SK-N-SH (cell line): ENCODE data around the gene DNAJB8. TPM values are rescaled to one million over a fixed set of nuclear protein-coding genes. Genes with fewer than 3 reads are reported as not detected.

Experiments used
- CTCF ChIA-PET: fragments of 300-600, 350-600 bp; formaldehyde crosslinking; extraction: SDS; loops from one replicate; lab custom pipeline; 2021; lab: Yijun Ruan, JAX
- POLR2A ChIA-PET: fragments of 350-600 bp; sonication (Branson Sonifier 250); formaldehyde crosslinking; extraction: SDS; loops from one replicate; lab custom pipeline; 2020; ENCODE audit warnings: antibody characterized with exemption, inconsistent platforms; lab: Yijun Ruan, JAX
- DNase-seq: peaks from one replicate; pipeline ENCODE4 v3.0.0; 2012
- H2AFZ ChIP-seq: fragments of 200-600 bp; sonication (generic); 2 replicates; pipeline ENCODE4 v1.8.1; 2016; ENCODE audit warnings: antibody characterized with exemption, mild to moderate bottlenecking, low read depth
- H3F3A ChIP-seq: fragments of 200-600 bp; sonication (generic); replicated peaks from 2 replicates; pipeline ENCODE3; 2016; ENCODE audit warnings: antibody characterized with exemption, mild to moderate bottlenecking; ENCODE audit not compliant: insufficient read depth
- H3K27ac ChIP-seq, 2 experiments: fragments of 200-500 bp in 1 of 2; fragments of 200-600 bp in 1 of 2; sonication (Bioruptor generic) in 1 of 2; sonication (generic), shearing (Covaris generic) in 1 of 2; 2 replicates each; pipeline versions ENCODE4 v1.5.1 to v1.6.1; 2014 to 2016; ENCODE audit warnings: low read depth in 2 of 2, inconsistent platforms in 1 of 2, low read length in 1 of 2, mild to moderate bottlenecking in 1 of 2, mixed read lengths in 1 of 2
- H3K27me3 ChIP-seq: fragments of 200-600 bp; sonication (generic), shearing (Covaris generic); 2 replicates; pipeline ENCODE4 v1.6.1; 2016; ENCODE audit warnings: mixed run types; ENCODE audit not compliant: insufficient read depth
- H3K36me3 ChIP-seq, 2 experiments: fragments of 200-500 bp in 1 of 2; fragments of 200-600 bp in 1 of 2; sonication (Bioruptor generic) in 1 of 2; sonication (generic) in 1 of 2; replicated peaks in 1 of 2; 2 replicates each; pipeline versions ENCODE3 to v1.5.1; 2014 to 2016; ENCODE audit warnings: low read length in 1 of 2, mild to moderate bottlenecking in 1 of 2; ENCODE audit not compliant: insufficient read depth in 2 of 2, control insufficient read depth in 1 of 2
- H3K4me1 ChIP-seq, 2 experiments: fragments of 200-500 bp in 1 of 2; fragments of 200-600 bp in 1 of 2; sonication (Bioruptor generic) in 1 of 2; sonication (generic), shearing (Covaris generic) in 1 of 2; 2 replicates each; pipeline versions ENCODE4 v1.5.1 to v1.6.1; 2014 to 2016; ENCODE audit warnings: low read depth in 1 of 2, low read length in 1 of 2, mixed run types in 1 of 2; ENCODE audit not compliant: insufficient read depth in 2 of 2, control insufficient read depth in 1 of 2
- H3K4me2 ChIP-seq: fragments of 200-600 bp; sonication (generic), shearing (Covaris generic); 2 replicates; pipeline ENCODE4 v1.6.1; 2017; ENCODE audit warnings: mixed run types
- H3K4me3 ChIP-seq, 2 experiments: fragments of 200-500 bp in 1 of 2; fragments of 200-600 bp in 1 of 2; sonication (Bioruptor generic) in 1 of 2; sonication (generic), shearing (Covaris generic) in 1 of 2; 2 replicates each; pipeline versions ENCODE4 v1.5.1 to v1.8.1; 2014 to 2016; ENCODE audit warnings: low read depth in 2 of 2, inconsistent platforms in 1 of 2, low read length in 1 of 2, mild to moderate bottlenecking in 1 of 2, mixed read lengths in 1 of 2, moderate library complexity in 1 of 2
- H3K79me2 ChIP-seq: fragments of 200-600 bp; sonication (generic); 2 replicates; pipeline ENCODE4 v1.8.1; 2017; ENCODE audit warnings: mild to moderate bottlenecking; ENCODE audit not compliant: insufficient read depth
- H3K9ac ChIP-seq: fragments of 200-600 bp; sonication (generic); 2 replicates; pipeline ENCODE4 v1.6.1; 2017; ENCODE audit warnings: mixed run types
- H3K9me2 ChIP-seq: fragments of 200-600 bp; sonication (generic); 2 replicates; pipeline ENCODE4 v1.6.1; 2017; ENCODE audit warnings: mixed run types
- H3K9me3 ChIP-seq: fragments of 200-600 bp; sonication (generic); 2 replicates; pipeline ENCODE4 v1.6.1; 2017; ENCODE audit warnings: mixed run types, mild to moderate bottlenecking, moderate library complexity
- H4K20me1 ChIP-seq: fragments of 200-600 bp; sonication (generic); 2 replicates; pipeline ENCODE4 v1.6.1; 2017; ENCODE audit warnings: mild to moderate bottlenecking, mixed run types; ENCODE audit not compliant: insufficient read depth
- EZH2phosphoT487 ChIP-seq: fragments of 200-600 bp; sonication (generic); IDR thresholded peaks from 2 replicates; pipeline ENCODE4 v1.6.1; 2017; ENCODE audit warnings: low read depth, mixed run types, mild to moderate bottlenecking, antibody characterized with exemption, moderate library complexity, borderline replicate concordance
- FOSL2 ChIP-seq: IDR thresholded peaks from 2 replicates; pipeline ENCODE4 v1.4.0; 2012; ENCODE audit warnings: low read depth, mild to moderate bottlenecking, moderate library complexity, borderline replicate concordance
- GATA2 ChIP-seq: sonication (generic); formaldehyde crosslinking; IDR thresholded peaks from 2 replicates; pipeline ENCODE4 v1.5.0; 2020; ENCODE audit warnings: mild to moderate bottlenecking, missing genetic modification reagents
- JUND ChIP-seq: IDR thresholded peaks from 2 replicates; pipeline ENCODE4 v1.4.0; 2012
- NFIC ChIP-seq: IDR thresholded peaks from 2 replicates; pipeline ENCODE4 v1.4.0; 2012; ENCODE audit warnings: borderline replicate concordance
- RAD21 ChIP-seq: IDR thresholded peaks from 2 replicates; pipeline ENCODE4 v1.6.1; 2012; ENCODE audit warnings: mild to moderate bottlenecking, low read length
- RCOR1 ChIP-seq: fragments of 150-350 bp; IDR thresholded peaks from 2 replicates; pipeline ENCODE4 v1.6.1; 2017; ENCODE audit warnings: antibody characterized with exemption, low read length
- SIN3A ChIP-seq: IDR thresholded peaks from 2 replicates; pipeline ENCODE4 v1.6.1; 2012; ENCODE audit warnings: low read depth, mild to moderate bottlenecking, low read length, moderate library complexity, borderline replicate concordance
- TCF12 ChIP-seq: IDR thresholded peaks from 2 replicates; pipeline ENCODE4 v1.4.0; 2012
- YY1 ChIP-seq: IDR thresholded peaks from 2 replicates; pipeline ENCODE4 v1.4.0; 2012; ENCODE audit warnings: low read depth, mild to moderate bottlenecking
- WGBS: methylation state at CpG from one replicate; pipeline ENCODE4 v1.1.6; 2017; ENCODE audit warnings: low lambda C conversion rate; 5-methylcytosine and 5-hydroxymethylcytosine counted together
- polyA plus RNA-seq, 3 experiments: library from polyadenylated mRNA; depleted of rRNA; stranded (reverse); fragments of >200 nt; gene quantifications; 2 replicates each; pipeline ENCODE4 v1.2.3, GENCODE V29; 2012
- TF ChIP-seq, protein P1 (sequence below): fragments of 200-600 bp; sonication (generic); IDR thresholded peaks from 2 replicates; pipeline ENCODE4 v1.6.1; 2017; ENCODE audit warnings: antibody characterized with exemption, mild to moderate bottlenecking, moderate library complexity
- TF ChIP-seq, protein P2 (sequence below): fragments of 150-350 bp; IDR thresholded peaks from 2 replicates; pipeline ENCODE4 v1.6.1; 2016; ENCODE audit warnings: mild to moderate bottlenecking, low read depth, low read length
- TF ChIP-seq, protein P3 (sequence below): IDR thresholded peaks from 2 replicates; pipeline ENCODE4; 2012
- TF ChIP-seq, protein P4 (sequence below): IDR thresholded peaks from 2 replicates; pipeline ENCODE4 v1.4.0; 2012; ENCODE audit warnings: low read depth
- TF ChIP-seq, protein P5 (sequence below): IDR thresholded peaks from 2 replicates; pipeline ENCODE4 v1.4.0; 2012; ENCODE audit warnings: low read depth, borderline replicate concordance

Gene DNAJB8
- polyA plus RNA-seq, 1 of the 3 experiments (the other 2 are of a cell fraction), result not detected

DNA sequence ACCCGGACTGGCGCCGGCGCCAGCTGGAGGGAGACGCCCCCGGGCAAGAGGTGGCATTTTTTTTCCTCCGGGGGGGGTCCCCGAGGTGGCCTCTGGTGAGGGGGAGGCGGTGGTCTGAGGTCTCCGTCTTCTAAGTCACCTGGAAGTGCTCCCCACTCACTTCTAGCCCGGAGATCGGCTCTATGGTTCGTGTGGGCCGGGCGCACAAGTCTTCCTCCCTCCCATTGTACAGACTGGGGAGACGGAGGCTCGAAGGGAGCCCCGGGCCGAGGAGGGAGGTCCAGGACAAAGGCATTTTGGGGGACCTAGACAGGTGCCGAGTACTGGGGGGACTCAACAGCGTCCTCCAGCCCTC is 21.9 kb upstream of the DNAJB8 start:
- Histone ChIP-seq H3K9ac (peak overlapping the region; percentile 80; the same call in 1 of the 2 replicates), H3K79me2 (peaks cover 34% of the 10 kb centered on the region), H3K4me2 (peak overlapping the region; percentile 99), H3K4me1 (peaks cover under 1 to 9% of the 10 kb centered on the region in 2 experiments; a peak in 3 of 4 replicates), H3K9me2 (no peaks in the 10 kb centered on the region), H3K27me3 (peaks cover 23% of the 10 kb centered on the region; the same call in 1 of the 2 replicates), H3K27ac (peak overlapping the region; percentile 36 to 97), H3F3A (no peaks in the 10 kb centered on the region), H3K9me3 (no peaks in the 10 kb centered on the region), H2AFZ (peak overlapping the region; percentile 88), H4K20me1 (peaks cover 19% of the 10 kb centered on the region; the same call in 1 of the 2 replicates), H3K4me3 (peak overlapping the region; percentile 75 to 77; a peak in 3 of 4 replicates), H3K36me3 (peaks cover under 1 to 4% of the 10 kb centered on the region in 2 experiments)
- ChIA-PET POLR2A (interaction anchor here (0.8 to 5.7 kb wide), 12 partner anchors 7 to 318 kb away, joined by 3 to 66 read pairs (median 6); no protein-coding TSS in a partner anchor), CTCF (interaction anchor here (0.8 to 13.1 kb wide), 8 partner anchors 13 to 182 kb away, joined by 3 to 177 read pairs (median 3); no protein-coding TSS in a partner anchor)
- DNase-seq, result peak; percentile 68
- 15% methylated on average over 7 of the region's 21 CpGs for WGBS
- TF ChIP-seq, protein P1, sequence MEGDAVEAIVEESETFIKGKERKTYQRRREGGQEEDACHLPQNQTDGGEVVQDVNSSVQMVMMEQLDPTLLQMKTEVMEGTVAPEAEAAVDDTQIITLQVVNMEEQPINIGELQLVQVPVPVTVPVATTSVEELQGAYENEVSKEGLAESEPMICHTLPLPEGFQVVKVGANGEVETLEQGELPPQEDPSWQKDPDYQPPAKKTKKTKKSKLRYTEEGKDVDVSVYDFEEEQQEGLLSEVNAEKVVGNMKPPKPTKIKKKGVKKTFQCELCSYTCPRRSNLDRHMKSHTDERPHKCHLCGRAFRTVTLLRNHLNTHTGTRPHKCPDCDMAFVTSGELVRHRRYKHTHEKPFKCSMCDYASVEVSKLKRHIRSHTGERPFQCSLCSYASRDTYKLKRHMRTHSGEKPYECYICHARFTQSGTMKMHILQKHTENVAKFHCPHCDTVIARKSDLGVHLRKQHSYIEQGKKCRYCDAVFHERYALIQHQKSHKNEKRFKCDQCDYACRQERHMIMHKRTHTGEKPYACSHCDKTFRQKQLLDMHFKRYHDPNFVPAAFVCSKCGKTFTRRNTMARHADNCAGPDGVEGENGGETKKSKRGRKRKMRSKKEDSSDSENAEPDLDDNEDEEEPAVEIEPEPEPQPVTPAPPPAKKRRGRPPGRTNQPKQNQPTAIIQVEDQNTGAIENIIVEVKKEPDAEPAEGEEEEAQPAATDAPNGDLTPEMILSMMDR, result no peak
- TF ChIP-seq TCF12 (no peak), SIN3A (no peak), NFIC (no peak), RAD21 (no peak), GATA2 (no peak), FOSL2 (no peak), JUND (no peak), YY1 (no peak), RCOR1 (no peak), EZH2phosphoT487 (no peak)
- TF ChIP-seq, protein P2, sequence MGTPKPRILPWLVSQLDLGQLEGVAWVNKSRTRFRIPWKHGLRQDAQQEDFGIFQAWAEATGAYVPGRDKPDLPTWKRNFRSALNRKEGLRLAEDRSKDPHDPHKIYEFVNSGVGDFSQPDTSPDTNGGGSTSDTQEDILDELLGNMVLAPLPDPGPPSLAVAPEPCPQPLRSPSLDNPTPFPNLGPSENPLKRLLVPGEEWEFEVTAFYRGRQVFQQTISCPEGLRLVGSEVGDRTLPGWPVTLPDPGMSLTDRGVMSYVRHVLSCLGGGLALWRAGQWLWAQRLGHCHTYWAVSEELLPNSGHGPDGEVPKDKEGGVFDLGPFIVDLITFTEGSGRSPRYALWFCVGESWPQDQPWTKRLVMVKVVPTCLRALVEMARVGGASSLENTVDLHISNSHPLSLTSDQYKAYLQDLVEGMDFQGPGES, result no peak
- TF ChIP-seq, protein P3, sequence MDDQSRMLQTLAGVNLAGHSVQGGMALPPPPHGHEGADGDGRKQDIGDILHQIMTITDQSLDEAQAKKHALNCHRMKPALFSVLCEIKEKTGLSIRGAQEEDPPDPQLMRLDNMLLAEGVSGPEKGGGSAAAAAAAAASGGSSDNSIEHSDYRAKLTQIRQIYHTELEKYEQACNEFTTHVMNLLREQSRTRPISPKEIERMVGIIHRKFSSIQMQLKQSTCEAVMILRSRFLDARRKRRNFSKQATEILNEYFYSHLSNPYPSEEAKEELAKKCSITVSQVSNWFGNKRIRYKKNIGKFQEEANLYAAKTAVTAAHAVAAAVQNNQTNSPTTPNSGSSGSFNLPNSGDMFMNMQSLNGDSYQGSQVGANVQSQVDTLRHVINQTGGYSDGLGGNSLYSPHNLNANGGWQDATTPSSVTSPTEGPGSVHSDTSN, result no peak
- TF ChIP-seq, protein P4, sequence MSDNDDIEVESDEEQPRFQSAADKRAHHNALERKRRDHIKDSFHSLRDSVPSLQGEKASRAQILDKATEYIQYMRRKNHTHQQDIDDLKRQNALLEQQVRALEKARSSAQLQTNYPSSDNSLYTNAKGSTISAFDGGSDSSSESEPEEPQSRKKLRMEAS, result no peak
- TF ChIP-seq, protein P5, sequence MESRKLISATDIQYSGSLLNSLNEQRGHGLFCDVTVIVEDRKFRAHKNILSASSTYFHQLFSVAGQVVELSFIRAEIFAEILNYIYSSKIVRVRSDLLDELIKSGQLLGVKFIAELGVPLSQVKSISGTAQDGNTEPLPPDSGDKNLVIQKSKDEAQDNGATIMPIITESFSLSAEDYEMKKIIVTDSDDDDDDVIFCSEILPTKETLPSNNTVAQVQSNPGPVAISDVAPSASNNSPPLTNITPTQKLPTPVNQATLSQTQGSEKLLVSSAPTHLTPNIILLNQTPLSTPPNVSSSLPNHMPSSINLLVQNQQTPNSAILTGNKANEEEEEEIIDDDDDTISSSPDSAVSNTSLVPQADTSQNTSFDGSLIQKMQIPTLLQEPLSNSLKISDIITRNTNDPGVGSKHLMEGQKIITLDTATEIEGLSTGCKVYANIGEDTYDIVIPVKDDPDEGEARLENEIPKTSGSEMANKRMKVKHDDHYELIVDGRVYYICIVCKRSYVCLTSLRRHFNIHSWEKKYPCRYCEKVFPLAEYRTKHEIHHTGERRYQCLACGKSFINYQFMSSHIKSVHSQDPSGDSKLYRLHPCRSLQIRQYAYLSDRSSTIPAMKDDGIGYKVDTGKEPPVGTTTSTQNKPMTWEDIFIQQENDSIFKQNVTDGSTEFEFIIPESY, result no peak
